GM18867 (cell line): ENCODE results near the gene SMC3.
A peak's percentile ranks its signal among the peaks of the same experiment; 100 is the strongest.

Experiments used
- ATAC-seq: cut with Tn5 transposase; IDR thresholded peaks from one replicate; pipeline ENCODE4 v1.9.1; 2021; ENCODE audit warnings: mild to moderate bottlenecking, moderate library complexity; ENCODE audit not compliant: unreplicated experiment

The SMC3 gene

DNA sequence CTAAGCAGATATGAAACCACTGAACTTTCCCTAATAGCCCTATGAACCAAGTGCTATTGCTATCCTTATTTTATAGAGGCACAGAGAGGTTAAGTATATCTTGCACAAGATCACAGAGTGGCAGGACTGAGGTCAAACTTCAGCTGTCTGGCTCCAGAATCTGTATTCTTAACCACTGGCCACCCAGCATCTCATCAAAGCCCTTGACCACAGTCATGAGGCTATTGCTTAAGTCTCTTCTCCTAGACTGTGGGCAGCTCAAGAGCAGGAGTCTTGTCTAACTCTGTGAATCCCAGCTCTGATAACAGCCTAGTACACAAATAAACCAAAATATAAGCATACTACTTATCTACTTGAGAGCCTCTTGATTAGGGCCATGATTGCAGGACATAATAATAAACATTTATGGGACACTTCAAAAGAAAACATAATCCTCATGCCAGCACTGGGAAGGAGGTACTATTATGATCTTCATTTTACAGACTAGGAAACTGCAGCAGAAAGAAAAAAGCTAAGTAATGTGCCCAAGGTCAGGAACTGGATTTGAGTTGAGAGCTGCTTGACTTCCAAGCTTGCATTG is 22.4 kb upstream of the SMC3 start:
- no peak for ATAC-seq

DNA sequence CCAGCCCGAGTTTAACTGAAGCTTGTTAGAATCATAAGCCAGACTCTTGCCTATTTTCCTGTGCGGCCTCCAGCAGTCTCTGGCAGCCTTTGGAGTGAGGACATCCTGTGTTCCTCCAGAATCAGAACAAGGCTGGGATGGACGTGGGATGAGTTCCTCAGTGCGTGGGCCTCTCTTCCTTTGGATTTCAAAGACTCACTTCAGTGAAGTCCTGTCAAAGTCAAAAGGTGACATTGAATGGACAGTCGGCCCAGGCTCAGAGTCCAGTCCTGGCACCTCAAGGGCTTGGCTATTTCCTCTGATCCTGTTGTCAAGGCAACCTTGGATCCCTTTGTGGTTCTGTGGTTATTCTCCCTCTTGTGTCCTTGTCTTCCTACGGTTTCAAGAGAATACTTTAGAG is 21.4 kb upstream of the SMC3 start:
- ATAC-seq = no peak

DNA sequence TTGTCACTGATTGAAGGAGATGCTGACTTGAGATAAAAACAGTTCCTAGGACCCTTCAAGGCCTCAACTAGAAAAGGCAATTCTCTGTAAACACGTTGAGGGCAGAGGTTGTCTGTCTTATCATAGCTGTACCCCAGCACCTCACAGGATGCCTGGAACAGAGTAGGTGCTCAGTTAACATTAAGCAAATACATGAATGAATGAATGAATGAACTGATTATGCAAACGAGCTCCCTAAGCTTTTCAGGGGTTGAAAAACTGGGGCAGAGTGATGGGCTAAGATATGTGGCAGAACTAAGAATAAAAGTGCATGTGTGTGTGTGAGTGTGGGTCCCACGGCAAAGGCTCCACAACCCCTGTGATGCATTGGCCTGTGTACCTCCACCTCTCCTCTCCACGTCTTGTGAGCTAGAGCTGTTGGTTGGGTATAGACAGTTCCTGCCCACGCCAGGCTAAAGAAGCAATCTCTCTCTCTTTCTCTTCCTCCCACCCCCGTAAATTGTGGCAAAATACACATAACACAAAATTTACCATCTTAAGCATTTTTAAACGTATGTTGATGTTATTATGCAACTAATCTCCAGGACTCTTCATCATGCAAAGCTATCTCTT is 20.9 kb upstream of the SMC3 start:
- ATAC-seq = no peak

- ATAC-seq = no peak
These were observed 20.2 kb upstream of the SMC3 start for GRCh38 chr10:110547139-110547761.

- ATAC-seq = no peak
These were observed 19.5 kb upstream of the SMC3 start for GRCh38 chr10:110548002-110548401.

- no peak for ATAC-seq
These were observed 18.3 kb upstream of the SMC3 start for GRCh38 chr10:110549211-110549610.

DNA sequence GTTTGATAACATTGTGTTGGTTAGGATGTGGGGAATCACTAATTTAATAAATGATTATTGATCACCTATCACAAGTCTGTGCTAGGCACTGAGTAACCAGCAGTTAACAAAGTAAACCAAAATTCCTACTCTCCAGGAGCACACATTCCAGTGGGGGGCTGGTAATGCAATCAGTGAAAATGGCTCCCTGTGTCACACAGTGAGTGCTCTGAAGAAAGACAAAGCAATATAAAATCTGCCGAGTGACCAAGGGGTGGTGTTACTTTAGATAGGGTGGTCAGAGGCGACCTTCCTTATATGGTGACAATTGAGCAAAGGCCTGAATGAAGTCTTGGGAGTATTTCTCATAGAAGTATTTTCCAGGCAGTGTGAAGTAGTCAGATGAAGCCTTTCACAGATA is 13.6 kb upstream of the SMC3 start:
- ATAC-seq = no peak

DNA sequence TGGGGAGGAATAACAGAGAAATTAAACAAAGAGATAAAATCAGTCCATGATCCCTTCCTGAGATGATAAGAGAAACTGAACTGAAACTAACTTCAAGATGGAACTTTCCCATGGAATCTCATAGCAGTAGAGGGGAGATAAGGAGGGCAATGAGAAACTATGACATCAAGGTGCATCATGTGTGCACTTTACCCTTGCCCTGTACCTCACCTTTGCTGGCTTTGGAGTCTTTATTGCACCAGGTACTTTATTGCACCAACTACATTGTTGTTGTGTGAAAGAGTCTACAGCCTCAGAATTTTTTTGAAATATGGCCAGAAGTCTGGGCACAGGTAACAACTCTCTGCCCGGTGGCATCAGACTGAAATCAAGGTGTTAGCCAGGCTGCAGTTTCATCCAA is 11.2 kb upstream of the SMC3 start:
- ATAC-seq = no peak

DNA sequence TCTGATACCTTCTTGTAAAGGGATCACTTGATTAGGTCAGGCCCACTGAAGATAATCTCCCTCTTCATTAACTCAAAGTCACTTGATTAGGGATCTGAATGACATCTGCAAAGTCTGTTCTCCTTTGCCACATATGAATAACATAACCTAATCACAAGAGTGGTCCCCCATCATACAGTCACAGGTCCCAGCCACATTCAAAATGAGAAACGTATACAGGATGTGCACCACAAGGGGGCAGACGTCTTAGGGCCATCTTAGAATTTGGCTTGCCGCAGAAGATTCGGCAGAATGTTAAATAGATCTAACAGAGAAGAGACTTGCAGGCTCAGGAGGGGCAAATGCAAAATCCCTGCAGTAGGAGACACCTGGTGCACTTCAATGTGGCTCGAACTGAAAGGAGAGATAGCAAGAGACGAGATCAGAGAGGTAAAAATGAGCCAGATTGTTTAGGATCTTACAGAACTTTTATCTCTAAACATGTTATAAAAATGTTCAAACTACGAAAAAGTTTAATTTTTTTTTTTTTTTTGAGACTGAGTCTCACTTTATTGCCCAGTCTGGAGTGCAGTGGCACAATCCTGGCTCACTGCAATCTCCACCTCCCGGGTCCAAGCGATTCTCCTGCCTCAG is 10.4 kb upstream of the SMC3 start:
- peak; percentile 88 for ATAC-seq

- ATAC-seq = no peak
These were observed 9.5 kb upstream of the SMC3 start for GRCh38 chr10:110558041-110558440.

- no peak for ATAC-seq
These were observed 7.5 kb upstream of the SMC3 start for GRCh38 chr10:110560012-110560411.

GRCh38 chr10:110561292-110561691 is 6.2 kb upstream of the SMC3 start:
- no peak for ATAC-seq

DNA sequence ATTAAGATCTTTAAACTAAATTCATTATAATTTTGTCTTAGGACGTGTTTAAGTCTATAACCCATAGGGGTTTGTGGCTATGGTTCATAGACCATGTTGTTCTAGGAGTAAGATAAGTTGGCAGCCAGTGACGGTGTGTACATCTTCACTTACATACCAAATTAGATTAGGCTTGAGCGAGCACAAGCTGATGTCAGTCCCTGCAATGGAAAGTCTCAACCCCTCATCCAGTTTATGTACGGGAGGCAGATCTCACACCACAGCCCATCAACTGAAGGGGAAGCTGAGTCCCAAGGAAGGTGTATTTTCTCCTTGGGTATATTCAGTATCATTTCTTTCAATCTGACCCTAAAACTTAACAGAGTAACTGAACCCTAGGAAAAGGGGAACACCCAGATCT is 5.1 kb upstream of the SMC3 start:
- no peak for ATAC-seq

DNA sequence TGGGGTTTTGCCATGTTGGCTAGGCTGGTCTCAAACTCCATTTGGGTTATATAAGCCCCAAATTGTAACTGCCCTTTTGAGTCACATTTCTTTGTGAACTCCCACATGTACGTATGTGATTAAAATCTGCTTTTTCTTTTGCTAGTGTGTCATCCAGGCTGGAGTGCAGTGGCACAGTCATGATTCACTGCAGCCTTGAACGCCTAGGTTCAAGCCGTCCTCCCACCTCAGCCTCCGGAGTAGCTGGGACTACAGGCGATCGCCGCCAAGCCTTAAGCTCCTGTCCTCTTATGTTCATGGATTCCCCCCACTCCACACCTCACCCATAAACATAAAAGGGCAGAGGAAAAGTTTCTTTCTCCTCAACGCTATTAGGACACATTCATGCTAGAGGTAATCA is 4.4 kb upstream of the SMC3 start:
- no peak for ATAC-seq

GRCh38 chr10:110566472-110567200 is 859 bp upstream of the SMC3 start:
- ATAC-seq = no peak

- peak; percentile 33 for ATAC-seq
These were observed 700 bp downstream of the SMC3 start for GRCh38 chr10:110568055-110568735.

DNA sequence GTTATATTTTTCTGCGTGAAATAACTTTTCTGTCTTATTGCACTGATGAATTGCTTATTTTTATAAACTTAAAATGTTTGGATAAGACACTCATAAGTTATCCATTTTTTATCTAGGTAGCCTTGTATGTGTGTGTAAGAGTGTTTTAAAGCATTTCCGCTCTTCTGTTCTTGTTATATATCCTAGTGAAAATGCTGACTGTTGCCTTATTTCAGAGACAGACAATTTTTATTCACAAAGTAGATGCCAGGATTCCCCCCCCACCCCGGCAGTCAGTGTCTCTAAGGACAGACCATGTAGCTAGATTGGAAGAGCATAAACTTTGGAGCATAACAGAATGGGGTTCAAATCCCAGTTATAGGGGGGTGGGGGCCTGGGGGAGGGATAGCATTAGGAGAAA is 1.6 kb downstream of the SMC3 start:
- no peak for ATAC-seq

GRCh38 chr10:110569736-110570135 is 2.2 kb downstream of the SMC3 start:
- no peak for ATAC-seq

GRCh38 chr10:110571093-110571743 is 3.7 kb downstream of the SMC3 start:
- no peak for ATAC-seq

GRCh38 chr10:110572862-110573261 is 5.4 kb downstream of the SMC3 start:
- no peak for ATAC-seq
